HG03520 (cell line): ENCODE measurements around the gene C1QTNF1.
"Not testable (repeated sequence)": the region's sequence is repeated elsewhere in the genome, so short reads cannot be mapped to it uniquely, and the experiment has no call there.

Experiments
- ATAC-seq: cut with Tn5 transposase; IDR thresholded peaks from one replicate; pipeline ENCODE4 v1.9.1; 2021; ENCODE audit warnings: mild to moderate bottlenecking, moderate library complexity; ENCODE audit not compliant: unreplicated experiment

C1QTNF1 gene

GRCh38 chr17:79050551-79050950 lies 26.6 kb downstream of the C1QTNF1 start:
- ATAC-seq, result no peak

- no peak for ATAC-seq
Observed at GRCh38 chr17:79051306-79051705, 27.3 kb downstream of the C1QTNF1 start.

DNA sequence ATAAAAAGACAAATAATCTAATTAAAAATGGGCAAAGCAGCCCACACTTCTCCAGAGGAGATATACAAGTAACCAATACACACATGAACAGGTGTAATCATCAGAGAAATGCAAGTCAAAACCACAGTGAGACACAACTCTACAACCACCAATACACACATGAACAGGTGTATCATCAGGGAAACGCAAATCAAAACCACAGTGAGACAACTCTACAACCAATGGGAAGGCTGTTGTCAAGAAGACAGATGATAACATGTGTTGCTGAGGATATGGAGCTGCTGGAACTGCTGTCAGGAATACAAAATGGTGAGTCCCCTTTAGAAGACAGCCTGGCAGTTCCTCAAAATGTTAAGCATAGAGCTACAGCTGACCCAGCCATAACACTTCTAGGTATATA lies 28.2 kb downstream of the C1QTNF1 start:
- ATAC-seq, result no peak

DNA sequence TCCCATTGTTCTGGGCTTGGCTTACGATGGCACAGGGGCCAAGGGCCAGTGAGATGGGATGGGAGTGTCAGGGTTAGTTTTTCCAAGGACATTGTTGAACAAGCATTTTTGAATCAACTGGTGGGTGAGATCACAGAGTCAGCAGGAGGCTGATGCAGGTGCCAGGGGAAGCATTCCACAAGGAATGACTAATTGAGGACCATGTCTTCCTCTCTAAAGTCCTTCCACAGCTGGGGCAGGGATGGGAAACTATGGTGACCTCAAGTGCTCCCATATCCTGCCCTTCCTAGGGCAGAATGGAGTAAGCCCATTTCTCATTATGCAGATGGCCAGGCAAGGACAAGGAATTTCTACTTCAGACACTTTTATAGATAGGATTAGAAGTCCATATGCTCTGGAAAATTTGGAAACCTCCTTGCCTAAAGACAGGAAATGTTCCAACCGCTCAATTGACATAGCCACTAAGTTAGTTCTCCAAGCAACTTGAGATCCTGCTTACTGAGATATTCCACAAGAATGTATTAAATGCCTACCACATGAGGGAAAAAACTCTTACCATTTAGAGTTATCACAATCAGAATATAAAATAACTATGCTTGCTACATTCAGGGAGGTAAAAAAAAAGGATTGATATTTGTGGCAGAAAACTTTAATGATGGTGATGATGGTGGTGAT lies 29.4 kb downstream of the C1QTNF1 start:
- no peak for ATAC-seq

GRCh38 chr17:79054200-79054960 lies 30.4 kb downstream of the C1QTNF1 start:
- ATAC-seq, result no peak

GRCh38 chr17:79055197-79055596 lies 31.2 kb downstream of the C1QTNF1 start:
- no peak for ATAC-seq

DNA sequence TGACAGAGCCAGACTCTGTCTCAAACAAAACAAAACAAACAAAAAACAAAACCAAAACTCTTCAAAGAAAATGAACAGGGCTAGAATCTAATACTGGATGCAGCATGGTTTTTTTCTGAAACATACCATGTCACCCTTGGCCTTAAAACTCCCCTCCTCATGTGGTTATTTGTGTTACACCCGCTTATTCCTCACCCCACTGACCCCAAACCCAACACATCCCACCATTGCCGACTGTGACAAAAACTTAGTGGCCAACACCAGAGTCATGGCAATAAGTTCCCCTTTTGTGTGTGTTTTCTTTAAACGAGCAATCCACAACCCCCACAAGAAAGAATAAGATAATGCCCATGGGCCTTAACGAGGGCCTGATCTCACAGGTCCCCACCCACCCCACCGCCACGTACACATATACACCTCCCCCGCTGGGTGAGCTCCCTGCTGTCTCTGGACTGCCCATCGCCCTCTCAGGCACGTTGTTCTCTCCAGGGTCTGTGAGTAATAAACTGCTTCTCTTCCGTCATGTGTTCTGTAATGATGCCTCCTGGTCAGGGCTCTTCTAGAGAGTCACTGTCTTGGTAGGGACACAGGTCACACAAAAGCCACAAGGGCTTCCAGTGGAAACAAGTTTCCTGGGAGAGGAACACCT lies 33.9 kb downstream of the C1QTNF1 start:
- ATAC-seq, result no peak

DNA sequence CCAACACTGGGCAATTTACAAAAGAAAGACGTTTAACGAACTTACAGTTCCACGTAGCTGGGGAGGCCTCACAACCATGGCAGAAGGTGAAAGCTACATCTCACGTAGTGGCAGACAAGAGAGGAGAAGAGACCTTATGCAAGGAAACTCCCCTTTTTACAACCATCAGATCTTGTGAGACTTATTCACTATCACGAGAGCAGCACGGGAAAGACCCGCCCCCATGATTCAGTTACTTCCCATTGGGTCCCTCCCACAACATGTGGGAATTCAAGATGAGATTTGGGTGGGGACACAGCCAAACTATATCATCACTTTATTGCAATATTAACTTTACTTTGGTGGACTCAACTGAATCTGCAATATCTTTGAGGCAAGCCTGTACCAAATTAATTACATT lies 38.7 kb downstream of the C1QTNF1 start:
- ATAC-seq, result no peak

DNA sequence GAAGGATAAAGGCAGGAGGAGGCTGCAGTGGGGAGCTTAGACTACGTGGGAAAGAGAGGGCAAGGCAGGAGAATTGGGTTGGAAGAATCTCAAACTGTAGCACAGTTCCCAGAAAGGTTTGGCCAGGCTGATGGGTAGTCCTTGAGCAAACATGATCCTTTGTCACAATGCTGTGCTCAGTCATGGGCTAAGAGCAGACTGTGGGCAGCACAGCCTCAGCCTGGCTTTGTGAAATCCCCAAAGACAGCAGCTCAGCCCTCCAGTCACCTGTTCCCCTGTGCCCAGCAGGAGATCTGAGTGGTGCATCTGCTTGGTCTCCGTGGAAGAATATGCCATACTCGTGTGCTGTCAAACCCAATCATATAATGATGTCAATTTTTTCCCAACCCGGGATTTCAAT lies 40.1 kb downstream of the C1QTNF1 start:
- ATAC-seq, result no peak

GRCh38 chr17:79065105-79065670 lies 41.2 kb downstream of the C1QTNF1 start:
- no peak for ATAC-seq

DNA sequence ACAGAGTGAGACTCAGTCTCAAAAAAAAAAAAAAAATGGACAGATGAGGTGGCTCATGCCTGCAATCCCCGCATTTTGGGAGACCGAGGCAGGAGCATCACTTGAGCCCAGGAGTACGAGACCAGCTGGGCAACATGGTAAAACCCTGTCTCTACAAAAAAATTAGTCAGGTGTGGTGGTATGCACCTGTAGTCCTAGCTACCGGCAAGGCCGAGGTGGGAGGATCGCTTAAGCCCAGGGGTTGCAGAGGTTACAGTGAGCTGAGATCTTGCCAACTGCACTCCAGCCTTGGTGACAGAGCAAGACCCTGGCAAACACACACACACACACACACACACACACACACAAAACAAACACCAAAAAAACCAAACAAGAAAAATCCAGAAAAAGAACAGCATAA lies 43.0 kb downstream of the C1QTNF1 start:
- no peak for ATAC-seq

DNA sequence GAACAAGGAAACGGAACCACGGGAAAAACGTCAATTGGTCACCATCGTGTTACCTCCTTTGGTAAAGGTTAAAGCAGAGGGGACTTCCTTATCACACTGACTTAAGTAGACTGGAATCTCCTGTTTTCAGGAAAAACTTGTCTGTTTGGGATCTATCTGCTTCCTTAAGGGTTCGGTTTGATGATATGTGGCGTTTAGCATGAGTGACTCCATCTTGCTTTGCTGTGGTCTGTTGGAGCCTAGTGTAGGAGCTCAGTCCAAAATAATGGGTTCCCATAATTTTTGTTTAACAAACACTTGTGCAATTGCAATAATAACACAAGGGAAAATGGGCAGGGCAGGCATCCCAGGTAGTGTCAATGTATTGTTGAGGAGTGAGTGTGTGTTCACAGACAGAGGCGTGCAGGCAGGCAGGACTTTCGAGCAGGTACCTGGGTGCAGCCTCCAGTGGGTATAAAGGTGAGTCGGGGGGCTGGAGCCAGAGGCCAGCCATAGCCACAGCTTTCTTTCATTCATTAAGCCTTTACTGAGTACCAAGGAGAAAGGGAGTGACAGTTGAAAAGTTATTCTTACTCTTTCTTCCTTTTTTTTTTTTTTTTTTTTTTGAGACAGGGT lies 46.4 kb downstream of the C1QTNF1 start:
- no peak for ATAC-seq

DNA sequence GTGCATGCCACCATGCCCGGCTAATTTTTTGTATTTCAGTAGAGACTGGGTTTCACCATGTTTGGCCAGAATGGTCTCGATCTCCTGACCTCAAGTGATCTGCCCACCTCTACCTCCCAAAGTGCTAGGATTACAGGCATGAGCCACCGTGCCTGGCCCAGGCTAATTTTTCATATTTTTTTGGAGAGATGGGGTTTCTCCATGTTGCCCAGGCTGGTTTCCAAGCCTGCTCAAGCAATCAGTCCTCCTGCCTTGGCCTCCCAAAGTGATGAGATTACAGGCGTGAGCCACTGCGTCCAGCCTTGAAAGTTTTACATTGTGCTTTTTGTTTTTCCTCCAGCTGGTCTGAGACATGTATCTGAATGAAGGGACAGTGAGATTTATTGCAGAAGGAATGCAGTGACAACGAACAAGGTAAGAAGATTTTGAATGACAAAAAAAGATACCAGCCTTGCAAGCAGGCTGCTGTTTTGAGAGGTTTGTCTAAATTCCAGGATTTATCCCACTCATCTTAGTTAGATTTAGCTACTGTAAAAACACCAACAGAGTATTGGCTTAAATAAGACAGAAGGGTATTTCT lies 47.3 kb downstream of the C1QTNF1 start:
- ATAC-seq, result no peak

DNA sequence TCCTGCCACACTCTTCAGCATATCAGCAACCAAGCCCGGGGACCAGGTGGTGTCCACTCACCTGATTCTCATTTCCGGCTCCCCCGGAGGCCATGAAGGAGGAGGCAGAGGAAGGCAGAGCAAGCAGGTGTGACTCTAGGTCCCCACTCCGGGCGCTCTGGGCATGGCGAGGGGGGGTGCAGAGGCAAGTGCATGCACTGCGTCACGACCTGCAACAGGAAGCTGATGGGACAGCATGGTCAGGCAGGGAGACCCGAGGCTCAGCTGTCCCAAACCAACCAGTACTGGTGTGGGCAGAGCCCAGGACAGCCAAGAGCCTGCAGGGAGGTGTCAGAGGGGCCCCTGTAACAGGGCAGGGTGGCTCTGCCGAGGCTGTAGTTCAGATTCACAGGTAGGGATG lies 48.6 kb downstream of the C1QTNF1 start:
- no peak for ATAC-seq

DNA sequence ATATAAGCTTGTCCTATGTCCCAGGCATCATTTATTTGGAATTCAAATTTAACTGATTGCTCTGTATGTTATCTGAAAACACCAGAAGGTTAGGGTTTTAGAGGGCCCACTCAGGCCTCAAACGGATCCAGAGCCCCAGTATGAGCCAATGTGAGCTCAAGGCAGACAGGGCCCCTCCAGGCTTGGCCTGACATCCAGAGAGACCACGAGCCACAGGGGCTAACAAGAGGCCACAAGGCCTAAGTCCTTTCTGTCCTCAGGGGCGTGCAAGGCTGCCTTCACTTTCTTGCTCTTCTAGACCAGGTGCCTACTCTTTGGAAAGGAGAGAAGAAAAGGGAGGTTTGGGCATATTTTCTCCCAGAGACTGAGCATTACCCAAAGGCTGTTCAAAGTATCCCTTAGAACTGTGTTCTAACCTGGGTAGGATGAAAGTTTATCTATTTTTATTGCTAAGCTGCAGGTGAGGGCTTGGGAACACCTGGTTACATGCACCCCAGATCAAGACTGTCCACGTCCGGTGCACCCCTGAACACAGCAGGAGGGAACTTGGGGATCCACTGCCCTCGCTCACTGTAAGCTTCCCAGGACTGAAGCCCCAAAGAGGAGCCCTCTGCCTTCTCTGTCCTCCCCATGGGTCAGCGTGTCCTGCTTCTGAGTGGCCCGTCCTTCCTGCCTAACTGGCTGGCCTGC lies 49.2 kb downstream of the C1QTNF1 start:
- no peak for ATAC-seq

GRCh38 chr17:79073706-79074088 lies 49.7 kb downstream of the C1QTNF1 start:
- no peak for ATAC-seq

DNA sequence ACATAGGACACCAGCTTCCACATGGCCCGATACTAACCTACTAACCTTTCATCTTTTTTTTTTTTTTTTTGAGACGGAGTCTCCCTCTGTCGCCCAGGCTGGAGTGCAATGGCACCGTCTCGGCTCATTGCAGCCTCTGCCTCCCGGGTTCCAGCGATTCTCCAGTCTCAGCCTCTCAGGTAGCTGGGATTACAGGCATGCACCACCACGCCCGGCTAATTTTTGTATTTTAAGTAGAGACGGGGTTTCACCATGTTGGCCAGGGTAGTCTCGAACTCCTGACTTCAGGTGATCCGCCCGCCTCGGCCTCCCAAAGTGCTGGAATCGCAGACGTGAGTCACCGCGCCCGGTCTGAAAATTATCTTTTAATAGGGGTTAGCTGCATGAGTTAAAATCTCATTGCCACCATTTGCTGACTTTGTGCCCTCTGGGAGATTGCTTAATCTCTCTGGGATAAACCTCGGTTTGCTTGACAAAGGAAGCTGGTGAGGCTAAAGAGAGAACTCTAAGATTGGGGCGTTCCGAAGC lies 50.2 kb downstream of the C1QTNF1 start:
- not testable (repeated sequence) for ATAC-seq

DNA sequence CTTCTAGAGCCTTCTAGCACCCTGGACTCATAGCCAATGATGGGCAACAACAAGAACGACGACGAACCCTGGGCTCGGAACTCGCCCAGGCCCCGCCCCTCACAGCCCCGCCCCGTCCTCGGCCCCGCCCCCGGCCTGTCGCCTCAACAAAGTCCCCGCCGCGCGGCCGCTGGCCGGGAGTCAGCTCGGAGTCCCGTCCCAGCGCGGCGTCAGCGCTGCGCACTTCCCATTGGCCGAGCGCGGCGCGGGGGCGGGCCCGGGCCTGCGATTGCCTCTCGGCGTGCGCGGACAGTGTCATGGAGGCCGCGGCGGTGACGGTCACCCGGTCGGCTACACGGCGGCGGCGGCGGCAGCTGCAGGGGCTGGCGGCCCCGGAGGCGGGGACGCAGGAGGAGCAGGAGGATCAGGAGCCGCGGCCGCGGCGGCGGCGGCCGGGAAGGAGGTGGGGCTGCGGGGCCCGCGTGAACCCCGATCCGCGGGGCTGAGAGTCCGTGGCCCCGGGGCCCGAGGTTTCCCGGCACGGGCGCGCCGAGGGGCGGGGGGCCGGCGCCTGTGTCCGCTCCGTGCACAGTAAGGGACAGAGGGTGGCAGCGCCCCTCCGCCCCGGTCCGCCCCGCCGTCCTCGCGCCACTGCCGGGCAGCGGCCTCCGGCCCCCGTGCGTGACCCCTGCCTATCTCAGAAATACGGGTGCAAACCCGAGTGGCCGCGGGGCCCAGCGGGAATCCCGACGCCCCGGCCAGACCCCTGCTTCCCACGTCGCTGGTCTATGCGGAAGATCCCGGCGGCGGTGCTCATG lies 50.9 kb downstream of the C1QTNF1 start, which contains the start of gene ENGASE:
Gene ENGASE (plus strand): TSS at position 176 of the 797 bp plus-strand sequence. CDS start 121 bp downstream, at position 297.
- peak; percentile 82 for ATAC-seq

DNA sequence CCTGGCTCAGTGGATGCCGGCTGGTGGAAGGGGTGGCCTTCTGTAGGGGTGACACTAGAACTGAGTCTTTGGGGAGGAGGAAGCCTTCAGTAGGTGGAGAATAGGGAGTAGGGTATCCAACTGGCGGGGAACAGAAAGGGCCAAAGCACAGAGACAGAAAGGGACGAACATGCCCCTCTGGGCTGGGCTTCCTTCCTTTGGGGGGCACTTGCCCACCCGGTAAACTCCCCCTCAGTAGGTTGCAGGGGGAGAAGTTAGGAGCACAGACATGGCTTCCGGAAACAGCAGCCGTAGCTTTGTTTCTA lies 51.4 kb downstream of the C1QTNF1 start:
- ATAC-seq, result no peak
